Measurements from ENCODE around the gene RAD54L2.
"Not testable (repeated sequence)": the region's sequence is repeated elsewhere in the genome, so short reads cannot be mapped to it uniquely, and the experiment has no call there.

RAD54L2 gene

GRCh38 chr3:51514210-51514609 lies 24.3 kb upstream of the RAD54L2 start:
- Histone ChIP-seq H3K4me1 (ENCODE audit: insufficient read depth, poor library complexity, severe bottlenecking) (no peaks in the 10 kb centered on the region), H3K27ac (ENCODE audit: poor library complexity, severe bottlenecking) (no peak overlapping the region), H3K36me3 (ENCODE audit: low read depth) (no peaks in the 10 kb centered on the region), H3K27me3 (ENCODE audit: insufficient read depth, poor library complexity, severe bottlenecking) (no peaks in the 10 kb centered on the region), H3K4me3 (ENCODE audit: severe bottlenecking) (no peak overlapping the region), H3K9me3 (ENCODE audit: severe bottlenecking) (no peaks in the 10 kb centered on the region)
- TF ChIP-seq CTCF (IDR thresholded peaks at IDR 0.05; ENCODE audit: poor library complexity, severe bottlenecking) = no peak
- ATAC-seq (ENCODE audit: low read depth) (no peak), DNase-seq (ENCODE audit: low spot score) (no peak)

- Histone ChIP-seq H3K36me3 (ENCODE audit: low read depth) (no peaks in the 10 kb centered on the region), H3K27ac (ENCODE audit: poor library complexity, severe bottlenecking) (no peak overlapping the region), H3K4me3 (ENCODE audit: severe bottlenecking) (no peak overlapping the region), H3K9me3 (ENCODE audit: severe bottlenecking) (no peaks in the 10 kb centered on the region), H3K27me3 (ENCODE audit: insufficient read depth, poor library complexity, severe bottlenecking) (no peaks in the 10 kb centered on the region), H3K4me1 (ENCODE audit: insufficient read depth, poor library complexity, severe bottlenecking) (no peaks in the 10 kb centered on the region)
- ATAC-seq (ENCODE audit: low read depth) = no peak; the same call in 2 of the 3 replicates
- no peak for TF ChIP-seq CTCF (IDR thresholded peaks at IDR 0.05; ENCODE audit: poor library complexity, severe bottlenecking)
- no peak for DNase-seq (ENCODE audit: low spot score)
Measured at GRCh38 chr3:51519848-51520247, 18.7 kb upstream of the RAD54L2 start.

GRCh38 chr3:51520906-51521730 lies 17.4 kb upstream of the RAD54L2 start:
- not testable (repeated sequence) for H3K4me1 ChIP-seq (ENCODE audit: insufficient read depth, poor library complexity, severe bottlenecking); H3K9me3 ChIP-seq (ENCODE audit: severe bottlenecking); DNase-seq (ENCODE audit: low spot score); H3K4me3 ChIP-seq (ENCODE audit: severe bottlenecking); H3K36me3 ChIP-seq (ENCODE audit: low read depth); H3K27ac ChIP-seq (ENCODE audit: poor library complexity, severe bottlenecking); H3K27me3 ChIP-seq (ENCODE audit: insufficient read depth, poor library complexity, severe bottlenecking); ATAC-seq (ENCODE audit: low read depth)

GRCh38 chr3:51522273-51522962 lies 16.1 kb upstream of the RAD54L2 start:
- H3K27me3 ChIP-seq (ENCODE audit: insufficient read depth, poor library complexity, severe bottlenecking) = no peaks in the 10 kb centered on the region
- TF ChIP-seq CTCF (IDR thresholded peaks at IDR 0.05; ENCODE audit: poor library complexity, severe bottlenecking) = no peak
- H3K4me3 ChIP-seq (ENCODE audit: severe bottlenecking) = no peak overlapping the region
- H3K36me3 ChIP-seq (ENCODE audit: low read depth) = no peaks in the 10 kb centered on the region
- no peak overlapping the region for H3K27ac ChIP-seq (ENCODE audit: poor library complexity, severe bottlenecking)
- DNase-seq (ENCODE audit: low spot score) (no peak), ATAC-seq (ENCODE audit: low read depth) (no peak)
- no peaks in the 10 kb centered on the region for H3K4me1 ChIP-seq (ENCODE audit: insufficient read depth, poor library complexity, severe bottlenecking)
- no peaks in the 10 kb centered on the region for H3K9me3 ChIP-seq (ENCODE audit: severe bottlenecking)

GRCh38 chr3:51524874-51525273 lies 13.6 kb upstream of the RAD54L2 start:
- not testable (repeated sequence) for H3K9me3 ChIP-seq (ENCODE audit: severe bottlenecking); H3K36me3 ChIP-seq (ENCODE audit: low read depth); H3K27ac ChIP-seq (ENCODE audit: poor library complexity, severe bottlenecking); DNase-seq (ENCODE audit: low spot score); H3K4me3 ChIP-seq (ENCODE audit: severe bottlenecking); ATAC-seq (ENCODE audit: low read depth); H3K4me1 ChIP-seq (ENCODE audit: insufficient read depth, poor library complexity, severe bottlenecking); H3K27me3 ChIP-seq (ENCODE audit: insufficient read depth, poor library complexity, severe bottlenecking)
